Erythroblast (primary cell): ENCODE data around the gene ZNF638.

ENCODE experiments used
- GATA1 ChIP-seq: IDR thresholded peaks from 2 replicates; pipeline ENCODE4 v1.6.1; 2011; ENCODE audit warnings: low read depth, mild to moderate bottlenecking, control low read depth, low read length, moderate library complexity
- POLR2A ChIP-seq: IDR thresholded peaks from 2 replicates; pipeline ENCODE4 v1.6.1; 2011; ENCODE audit warnings: mild to moderate bottlenecking, low read length

DNA sequence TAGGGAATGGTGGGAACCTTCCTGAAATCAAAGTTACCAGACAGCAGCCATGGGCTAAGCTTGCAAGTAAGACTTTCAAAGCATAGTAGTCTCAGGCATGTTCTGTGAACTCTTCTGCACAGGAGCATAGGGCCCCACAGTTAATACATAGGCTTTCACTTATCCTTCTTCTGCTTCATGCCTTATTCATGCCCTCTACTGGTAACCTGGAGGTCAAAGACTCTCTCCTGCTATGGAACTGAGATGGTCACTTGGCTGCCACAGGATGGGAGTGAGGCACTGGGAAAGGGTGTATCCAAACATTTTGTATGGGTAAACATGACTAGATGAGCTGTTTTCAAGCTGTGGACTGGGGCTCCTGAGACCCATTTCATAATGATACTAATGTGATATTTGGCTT, 49.1 kb upstream of the ZNF638 start:
- no peak for TF ChIP-seq POLR2A
- TF ChIP-seq GATA1: no peak
